ENCODE measurements around the gene EML1.

The EML1 gene

DNA sequence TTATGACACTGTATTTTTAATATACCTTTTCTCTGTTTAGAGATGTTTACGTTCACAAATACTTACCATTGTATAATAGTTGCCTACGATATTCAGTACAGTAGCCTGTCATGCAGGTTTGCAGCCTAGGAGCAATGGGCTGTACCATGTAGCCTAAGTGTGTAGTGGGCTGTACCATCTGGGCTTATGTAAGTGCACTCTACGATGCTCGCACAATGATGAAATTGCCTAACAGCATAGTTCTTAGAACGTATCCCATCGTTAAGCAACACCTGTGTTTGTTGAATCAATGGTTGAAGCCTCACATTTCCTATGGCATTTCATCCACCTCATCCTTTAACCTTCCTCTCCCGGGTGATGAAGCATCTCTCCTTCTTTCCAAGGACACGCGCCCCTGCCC, 12.5 kb upstream of the EML1 start:
- DNase-seq: no peak

DNA sequence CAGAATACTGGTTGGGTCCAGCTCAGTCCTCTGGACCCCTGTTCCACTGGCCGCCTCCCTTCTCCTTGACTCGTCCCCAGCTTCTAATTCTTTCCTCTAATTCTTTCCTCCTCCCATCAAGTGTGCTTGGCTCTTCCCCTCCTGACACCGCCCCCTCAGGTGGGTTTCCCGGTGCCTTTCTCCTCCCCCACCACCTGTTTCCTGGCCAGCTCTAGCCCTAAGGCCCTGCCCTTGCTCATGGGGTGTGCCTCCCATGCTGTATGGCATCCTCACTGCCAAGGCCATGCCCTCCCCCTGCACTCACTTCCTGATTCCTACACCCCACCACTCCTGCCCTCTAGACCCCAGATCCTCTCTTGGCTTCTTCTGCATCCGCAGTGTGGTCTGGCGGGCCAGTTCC, 12.1 kb upstream of the EML1 start:
- no peak for DNase-seq

DNA sequence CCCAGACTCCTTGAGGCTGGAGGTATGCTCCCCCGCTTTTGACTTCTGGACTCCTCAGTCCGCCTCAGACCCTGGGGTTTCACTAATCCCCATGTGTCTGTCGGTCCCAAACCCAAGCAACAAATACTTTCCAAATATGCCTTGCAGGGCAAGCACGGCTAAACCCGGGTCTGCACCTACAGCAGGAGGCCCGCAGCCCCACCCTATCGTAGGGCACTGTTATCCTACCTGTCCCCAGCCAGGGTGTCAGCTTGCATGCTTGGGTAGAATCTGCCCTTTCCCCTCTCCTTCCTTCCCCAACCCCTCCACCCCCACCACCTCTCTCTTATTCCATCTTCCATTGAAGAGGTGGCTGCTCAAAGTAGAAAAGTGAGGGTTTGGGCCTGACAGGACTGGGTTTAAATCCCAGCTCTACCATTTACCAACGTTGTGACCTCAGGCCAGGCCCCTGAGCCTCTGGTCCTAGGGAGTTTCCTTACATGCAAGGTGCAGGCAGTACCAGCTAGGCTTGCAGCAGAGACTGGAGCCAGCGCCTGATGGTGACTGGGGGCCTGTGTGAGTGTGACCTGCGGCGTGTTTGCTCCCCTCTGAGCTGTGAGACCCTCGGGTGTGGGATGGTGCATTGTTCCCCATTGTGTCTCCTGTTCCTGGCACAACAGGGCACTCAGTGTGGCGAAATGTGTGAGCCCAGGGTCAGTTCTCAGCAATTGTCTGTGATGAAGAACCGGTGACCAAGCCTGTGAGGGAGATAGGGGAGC, 11.2 kb upstream of the EML1 start:
- no peak for DNase-seq

DNA sequence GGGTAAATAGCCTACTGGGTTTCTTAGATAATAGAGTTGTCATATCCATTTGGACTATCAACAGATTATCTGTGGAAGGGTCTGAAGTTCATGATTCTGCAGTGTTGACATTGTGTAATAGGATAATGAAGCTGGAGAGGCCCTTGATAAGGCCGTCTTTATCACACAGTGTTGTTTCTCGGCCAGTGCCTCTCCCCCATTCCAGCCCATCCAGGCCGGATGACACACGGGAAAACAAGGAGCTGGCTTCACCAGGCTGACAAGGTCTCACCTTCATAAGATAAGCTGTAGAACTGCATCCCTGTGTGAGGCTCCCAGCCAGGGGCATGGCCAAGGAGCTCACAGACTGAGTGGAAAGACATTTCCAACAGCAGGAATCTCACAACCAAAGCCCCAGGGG, 8.7 kb upstream of the EML1 start:
- DNase-seq: no peak

DNA sequence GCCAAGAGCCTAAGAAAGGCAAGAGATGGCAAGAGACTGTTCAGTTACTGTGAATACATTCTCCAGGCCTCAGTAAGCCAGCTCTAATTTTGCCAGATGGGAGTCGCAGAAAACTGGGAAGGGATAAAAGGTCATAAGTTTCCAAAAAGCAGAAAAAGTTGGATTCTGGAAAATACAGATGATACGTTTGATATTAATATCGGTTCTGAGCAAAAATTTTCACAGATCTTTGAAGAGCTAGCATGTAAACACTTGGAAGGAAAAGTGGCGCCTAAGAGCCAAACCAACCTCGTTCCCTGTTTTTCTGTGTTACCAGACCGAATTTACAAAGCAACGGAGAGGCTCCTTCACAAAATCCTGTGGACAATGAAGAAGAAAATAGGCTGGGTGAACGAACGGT, 7.8 kb upstream of the EML1 start:
- no peak for DNase-seq

DNA sequence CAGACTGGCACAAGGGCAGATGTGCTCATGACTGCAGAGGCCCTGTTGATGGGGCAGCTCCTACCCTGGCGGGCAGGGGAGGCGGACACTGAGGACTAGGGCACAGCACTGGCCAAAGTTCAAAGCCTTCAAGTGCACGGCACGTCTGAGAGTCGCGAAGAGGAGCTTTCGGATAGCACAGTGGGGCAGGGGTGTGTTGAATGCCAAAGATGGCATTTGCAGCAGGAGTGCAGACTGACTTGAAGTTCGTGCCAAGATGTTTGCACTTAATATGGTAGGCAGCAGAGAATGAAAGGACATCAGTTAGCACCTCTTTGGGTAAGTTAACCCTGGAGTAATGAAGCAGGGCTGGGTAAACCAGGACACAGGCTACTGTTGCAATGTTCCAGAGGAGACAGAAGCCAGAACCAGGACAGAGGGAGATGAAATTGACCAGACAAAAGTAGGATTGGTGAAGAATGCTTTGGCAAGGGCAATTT, 6.7 kb upstream of the EML1 start:
- no peak for DNase-seq

DNA sequence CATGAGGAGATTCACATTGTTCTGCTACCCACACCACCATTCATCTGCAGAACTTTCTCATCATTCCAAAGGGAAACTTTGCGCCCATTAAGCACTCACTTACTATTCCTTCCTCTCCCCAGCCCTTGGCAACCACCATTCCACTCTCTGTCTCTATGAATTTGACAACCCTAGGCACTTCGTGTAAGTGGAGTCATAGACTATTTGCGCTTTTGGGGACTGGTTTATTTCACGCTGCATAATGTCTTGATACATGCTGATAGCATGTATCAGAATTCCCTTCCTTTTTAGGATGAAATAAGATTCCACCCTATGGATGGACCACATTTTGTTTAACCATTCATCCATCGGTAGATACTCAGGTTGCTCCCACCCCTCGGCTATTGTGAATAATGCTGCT, 4.5 kb upstream of the EML1 start:
- no peak for DNase-seq

DNA sequence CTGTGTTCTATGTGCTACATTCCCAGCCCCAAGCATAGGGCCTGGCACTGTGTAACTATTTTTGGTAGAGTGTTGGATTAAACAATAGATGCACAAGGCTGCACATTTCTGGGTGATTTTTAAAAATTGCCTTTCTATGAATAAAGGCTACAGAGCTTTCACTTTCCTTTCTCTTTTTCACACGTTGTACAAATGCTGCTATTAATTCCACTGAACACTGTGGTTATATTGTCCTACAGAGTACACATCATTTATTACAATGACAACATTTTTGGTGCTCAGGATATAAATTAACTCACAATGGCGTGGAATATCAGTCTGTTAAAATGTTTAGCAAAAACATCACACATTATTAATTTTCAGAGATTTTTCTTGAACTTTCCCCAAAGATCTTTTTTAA, 3.6 kb upstream of the EML1 start:
- no peak for DNase-seq

DNA sequence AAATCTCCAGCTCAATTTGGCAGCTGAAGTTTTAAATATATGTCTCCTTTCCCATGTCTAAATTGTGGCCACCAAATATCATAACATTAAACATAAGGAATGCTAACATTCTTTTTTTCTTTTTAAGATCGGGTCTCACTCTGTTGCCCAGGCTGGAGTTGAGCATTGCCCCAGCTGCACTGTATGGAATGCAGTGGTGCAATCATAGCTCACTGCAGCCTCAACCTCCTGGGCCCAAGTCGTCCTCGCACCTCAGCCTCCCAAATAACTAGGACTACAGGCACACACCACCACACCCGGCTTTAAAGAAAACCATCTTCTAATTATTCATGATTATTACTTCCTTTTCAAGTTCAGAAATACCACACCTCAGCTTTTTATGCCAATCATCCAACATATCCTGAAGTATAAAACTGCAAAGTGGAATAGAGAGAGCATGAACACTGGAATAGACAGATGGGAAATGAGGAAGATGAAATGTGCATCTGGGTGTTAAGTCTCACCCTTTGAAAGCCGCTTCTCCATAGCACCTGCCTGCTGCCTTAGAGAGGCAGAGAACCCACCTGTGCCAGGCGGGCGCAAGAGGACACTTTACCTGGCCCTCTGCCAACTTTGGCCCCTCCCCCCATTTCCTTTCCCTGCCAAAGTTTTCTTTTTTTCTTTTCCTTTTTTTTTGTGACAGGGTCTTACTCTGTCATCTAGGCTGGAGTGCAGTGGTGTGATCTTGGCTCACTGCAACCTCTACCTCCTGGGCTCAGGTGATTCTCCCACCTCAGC, 2.8 kb upstream of the EML1 start:
- no peak for DNase-seq

DNA sequence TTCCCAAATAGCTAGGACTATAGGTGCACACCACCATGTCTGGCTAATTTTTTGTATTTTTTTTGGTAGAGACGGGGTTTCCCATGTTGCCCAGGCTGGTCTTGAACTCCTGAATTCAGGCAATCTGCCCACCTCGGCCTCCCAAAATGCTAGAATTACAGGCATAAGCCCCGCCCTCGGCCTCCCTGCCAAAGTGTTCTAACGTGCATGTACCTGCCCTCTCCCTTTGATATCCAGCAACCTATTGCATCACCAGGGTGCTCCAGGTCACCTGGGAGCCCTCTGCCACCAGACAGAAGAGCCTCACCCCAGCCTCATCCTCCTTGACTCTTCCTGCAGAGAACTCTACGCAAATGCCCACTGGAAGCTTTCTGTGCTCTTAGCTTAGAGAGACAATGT, 2.2 kb upstream of the EML1 start:
- no peak for DNase-seq

DNA sequence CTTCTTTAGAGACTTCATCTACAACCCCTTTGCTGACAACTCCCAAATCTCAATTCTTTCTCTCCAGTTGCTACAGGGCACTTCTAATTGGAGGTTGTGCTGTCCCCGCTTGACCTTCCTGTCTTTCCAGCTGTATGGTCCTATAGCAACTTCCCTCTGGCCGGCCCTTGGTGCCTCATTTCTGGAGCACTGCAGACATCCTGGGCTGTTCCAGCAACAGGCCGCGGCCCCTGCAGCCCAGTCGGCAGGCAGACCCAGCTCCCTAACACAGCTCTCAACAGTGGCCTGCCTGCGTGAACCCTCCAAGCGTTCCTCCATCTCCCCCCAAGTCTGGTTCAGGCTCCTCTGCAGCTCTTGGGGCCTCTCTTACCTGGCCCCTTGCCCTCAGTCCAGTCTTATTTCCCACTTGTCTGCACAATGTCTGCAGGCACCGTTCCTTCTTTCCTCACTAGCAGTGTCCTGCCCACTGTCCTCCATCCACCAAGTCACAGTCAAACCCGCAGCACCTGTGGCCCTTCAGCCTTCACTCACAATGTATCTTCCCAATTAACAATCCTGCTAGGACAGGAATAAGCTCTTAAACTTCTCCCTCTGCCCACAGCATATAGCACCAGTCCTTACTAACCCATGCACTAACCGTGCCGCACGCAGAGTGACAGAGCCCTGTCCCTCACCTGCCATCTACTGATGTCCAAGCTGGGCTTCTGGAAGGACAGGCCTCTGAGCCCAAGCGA, 1.6 kb upstream of the EML1 start:
- no peak for DNase-seq

DNA sequence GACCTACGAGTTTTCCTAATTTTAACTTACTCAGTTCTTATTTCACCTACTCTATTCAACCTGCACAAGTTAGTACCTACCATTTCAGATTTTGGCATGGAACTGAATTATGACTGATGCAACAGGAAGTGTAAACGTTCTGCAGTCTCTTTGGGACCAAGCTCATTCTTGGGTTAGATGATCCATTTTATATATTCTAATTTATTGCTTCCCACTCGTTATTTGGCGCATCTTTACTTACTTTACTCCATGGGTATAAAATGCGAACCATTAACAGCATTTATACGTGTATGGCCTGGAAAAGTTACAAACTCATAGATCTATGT, 1.0 kb upstream of the EML1 start:
- DNase-seq: no peak

DNA sequence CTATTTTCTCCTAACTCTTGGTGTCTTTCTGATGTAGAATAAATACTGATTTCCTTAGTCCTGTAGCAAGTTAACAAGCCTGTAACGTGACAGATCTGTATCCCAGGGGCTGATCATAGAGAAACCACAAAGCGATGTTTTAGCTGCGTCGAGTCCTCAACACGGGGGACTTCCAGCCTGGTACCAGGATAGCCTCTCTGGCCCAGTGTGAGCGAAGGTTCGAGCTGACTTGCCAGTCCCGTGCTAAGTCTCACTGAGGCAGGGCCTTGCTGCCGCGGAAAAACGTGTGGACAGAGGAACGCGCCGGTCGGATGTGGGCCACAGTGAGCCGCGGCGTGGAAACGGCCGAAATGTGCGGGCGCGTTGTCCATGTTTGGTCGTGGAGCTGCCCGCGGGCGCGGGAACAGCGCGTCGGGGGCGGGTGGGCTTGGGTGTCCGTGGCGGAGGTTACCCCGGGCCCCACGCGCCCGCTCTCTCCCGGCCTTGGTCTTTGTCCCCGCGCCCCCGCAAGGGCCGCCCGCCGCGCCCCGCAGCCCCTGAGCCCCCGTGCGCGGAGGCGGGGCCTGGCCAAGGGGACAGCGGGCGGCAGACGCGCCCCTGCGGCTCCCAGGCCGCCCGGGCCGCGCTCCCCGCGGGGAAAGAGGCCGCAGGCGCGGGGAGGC, 531 bp upstream of the EML1 start:
- no peak for DNase-seq

DNA sequence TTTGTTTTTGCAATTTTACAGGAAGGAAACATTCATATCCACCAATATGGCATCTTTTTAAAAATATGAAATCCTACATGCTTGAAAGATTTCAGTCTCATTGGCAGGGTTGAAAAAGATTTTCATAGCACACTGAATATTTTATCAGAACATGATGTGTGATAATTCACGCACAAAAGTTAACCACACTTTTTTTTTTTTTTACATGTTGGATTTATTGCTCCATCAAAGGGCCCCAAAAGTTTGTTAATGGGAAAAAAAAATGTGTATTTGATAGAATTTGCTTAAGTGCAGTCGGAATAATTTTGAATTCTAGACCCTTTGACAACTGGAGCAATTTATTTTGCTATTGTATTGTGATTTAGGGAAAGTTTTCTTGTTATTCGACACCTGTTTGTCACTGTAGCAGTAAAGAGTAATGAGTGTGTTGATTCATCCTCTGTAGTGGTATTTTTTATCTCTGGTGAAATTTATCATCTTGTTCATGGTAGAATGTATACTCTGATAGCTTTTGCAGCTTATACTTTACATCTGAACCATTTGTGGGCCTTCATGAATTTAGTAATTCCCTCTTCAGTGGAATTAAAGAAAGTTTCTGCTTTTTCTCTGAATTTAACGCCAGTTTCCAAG, 1.1 kb downstream of the EML1 start:
- DNase-seq: no peak

DNA sequence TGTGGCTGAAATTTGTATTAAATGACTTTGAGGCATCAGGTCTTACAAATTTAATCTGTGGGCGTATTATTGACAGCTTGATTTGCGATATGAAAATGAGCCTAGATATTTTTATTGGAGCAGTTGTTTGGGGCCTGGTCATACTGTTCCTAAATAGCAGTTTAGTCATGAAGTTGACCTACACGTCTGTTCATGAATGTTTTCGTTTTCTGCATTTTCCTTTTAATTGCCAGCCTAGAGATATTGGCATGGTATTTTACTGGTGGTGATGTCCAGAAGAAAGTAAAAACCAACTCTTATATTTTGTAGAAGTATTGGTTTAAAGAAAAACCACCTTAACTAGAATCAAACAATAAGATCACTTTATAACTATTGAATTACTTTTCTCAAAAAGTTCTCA, 1.8 kb downstream of the EML1 start:
- no peak for DNase-seq

DNA sequence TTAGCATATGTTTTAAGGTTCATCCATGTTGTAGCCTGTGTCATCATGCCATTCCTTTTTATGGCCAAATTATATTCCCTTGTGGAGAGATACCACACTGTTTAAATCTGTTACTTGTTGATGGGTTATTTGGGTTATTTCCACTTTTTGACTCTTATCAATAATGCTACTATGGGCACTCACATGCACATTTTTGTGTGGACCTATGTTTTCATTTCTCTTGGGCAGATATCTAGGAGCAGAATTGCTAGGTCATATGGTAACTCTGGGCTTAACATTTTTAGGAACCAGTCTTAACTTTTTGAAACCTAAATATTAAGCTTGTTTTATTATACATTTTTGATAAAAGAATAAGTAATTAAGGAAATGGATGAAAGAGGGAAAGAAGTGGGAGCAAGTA, 4.0 kb downstream of the EML1 start:
- no peak for DNase-seq

DNA sequence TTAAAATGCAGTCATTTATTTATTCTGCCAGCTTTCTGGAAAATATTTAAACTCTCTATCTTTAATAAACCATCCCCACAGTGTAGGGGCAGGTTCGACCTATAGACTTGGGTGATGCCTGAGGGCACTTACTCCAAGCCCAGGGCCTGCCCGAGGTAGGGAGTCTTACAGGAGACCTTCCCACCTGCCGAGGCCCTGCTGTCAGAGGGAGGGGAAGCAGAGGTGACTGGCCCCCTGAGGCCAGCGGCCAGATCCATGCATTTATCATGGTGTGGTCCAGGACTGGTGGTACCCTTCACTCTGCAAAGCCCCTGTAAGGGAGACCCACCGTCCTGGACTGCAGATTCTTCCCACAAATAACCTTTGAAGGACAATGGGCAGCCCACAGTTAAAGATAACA, 7.6 kb downstream of the EML1 start:
- no peak for DNase-seq

DNA sequence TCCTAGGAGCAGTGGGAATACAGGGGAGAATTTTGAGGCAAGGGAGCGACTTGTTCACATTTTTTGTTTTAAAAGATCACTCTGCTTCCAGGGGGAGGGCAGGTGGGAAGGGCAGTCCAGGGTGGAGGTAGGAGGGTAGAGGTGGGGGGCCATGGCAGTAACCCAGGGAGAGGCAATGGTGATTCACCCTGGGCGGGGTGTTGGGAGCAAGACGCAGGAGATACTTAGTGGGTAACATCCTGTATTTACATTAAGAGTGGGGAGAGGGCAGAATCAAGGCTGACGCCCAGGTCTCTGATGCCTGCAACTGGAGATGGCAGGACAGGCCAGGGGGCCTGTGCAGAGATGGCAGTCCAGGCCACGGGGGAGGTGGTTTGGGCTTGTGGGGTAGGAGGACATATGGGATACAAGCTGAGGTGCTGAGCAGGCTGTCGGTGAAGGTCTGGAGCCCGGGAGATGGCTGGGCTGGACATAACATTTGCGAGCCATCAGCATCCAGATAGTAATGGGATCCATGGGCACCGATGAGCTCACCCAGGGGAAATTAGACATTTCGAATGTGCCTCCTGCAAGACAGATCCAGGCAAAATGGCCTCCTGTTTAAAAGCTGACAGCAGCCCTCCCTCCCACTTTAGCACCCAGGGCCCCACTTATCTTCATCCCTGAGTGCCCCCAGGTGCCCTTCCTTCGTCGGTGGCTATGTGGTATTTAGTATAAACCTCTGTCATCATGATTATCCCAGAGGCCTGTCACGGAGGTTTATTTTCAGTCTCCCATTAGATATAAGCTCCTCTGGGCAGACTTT, 9.3 kb downstream of the EML1 start:
- no peak for DNase-seq

DNA sequence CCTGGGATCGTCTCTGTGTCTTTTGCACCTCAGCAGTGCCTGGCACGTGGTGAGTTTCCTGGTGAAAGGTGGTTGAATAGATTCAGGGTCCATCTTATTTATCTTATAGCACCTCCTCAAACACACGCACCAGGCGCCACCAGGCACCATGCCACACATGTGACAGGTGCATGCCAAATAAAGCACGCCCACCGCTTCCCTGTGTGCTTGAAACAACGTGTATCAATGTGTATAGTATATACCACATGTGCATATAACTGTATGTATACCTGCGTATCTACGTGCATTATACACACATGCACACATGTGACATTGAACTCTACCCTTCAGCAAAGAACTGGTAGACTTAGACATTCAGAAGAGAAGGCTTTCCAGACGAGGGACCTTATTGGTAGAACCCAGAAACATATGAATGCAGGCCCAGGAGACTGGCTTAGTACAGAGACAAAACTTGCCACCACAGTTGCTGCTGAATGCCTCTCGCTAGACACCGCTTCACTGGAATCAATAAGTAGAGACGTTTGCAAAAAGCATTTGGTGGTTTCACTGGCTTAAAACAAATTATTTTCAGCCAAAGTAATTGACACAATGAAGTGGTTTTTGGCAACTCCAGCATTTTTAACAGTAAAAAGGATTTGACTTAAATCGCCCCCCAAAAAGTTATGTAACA, 10.0 kb downstream of the EML1 start:
- no peak for DNase-seq

DNA sequence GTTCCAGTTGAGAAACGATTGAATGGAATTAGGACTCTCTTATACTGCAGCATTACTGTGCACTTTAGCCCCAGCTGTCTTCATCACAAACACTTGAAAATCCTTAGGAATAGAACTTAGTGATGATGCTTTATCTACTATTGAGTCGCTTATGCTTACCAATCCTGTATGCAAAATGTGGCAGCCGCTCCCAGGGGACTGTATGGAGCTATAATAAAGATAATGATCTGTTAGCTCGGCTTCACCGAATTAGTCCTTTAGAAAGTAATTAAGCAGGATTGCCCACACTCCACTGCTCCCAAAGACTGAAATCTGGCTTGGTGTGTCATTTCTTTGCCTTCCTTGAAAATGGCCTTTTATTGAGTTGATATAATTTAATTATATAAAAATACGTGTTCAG, 10.6 kb downstream of the EML1 start:
- DNase-seq: no peak

DNA sequence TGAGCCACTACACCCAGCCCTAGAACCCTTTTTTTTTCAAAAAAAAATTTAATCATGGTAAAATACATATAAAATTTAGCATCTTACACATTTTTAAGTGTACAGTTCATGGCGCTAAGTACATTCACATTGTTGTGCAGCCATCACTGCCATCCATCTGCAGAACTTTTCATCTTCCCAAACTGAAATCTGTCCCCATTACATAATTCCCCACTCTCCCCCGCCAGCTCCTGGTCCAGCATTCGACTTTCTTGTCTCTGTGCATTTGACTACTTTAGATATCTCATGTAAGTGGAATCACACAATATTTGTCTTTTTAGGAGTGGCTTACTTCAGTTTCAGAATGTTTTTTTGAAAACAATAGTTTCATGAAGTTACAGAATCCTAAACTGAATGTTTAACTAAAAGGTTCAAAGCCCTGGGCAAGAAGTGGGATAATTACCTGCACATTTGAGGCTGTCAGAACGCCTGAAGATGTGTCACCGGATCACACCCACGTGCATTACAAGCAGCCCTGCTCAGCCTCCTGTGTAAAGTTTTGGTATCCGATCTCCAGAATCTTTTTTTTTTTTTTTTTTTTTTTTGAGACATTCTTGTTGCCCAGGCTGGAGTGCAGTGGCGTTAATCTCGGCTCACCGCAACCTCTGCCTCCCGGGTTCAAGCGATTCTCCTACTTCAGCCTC, 12.7 kb downstream of the EML1 start:
- DNase-seq: no peak
